GM21515 (cell line): ENCODE results near the gene FAM110A.
A peak's percentile ranks its signal among the peaks of the same experiment; 100 is the strongest.
"Not testable (repeated sequence)": the region's sequence is repeated elsewhere in the genome, so short reads cannot be mapped to it uniquely, and the experiment has no call there.

Experiments used
- ATAC-seq: cut with Tn5 transposase; IDR thresholded peaks from one replicate; pipeline ENCODE4 v1.9.1; 2021; ENCODE audit not compliant: unreplicated experiment

FAM110A gene

GRCh38 chr20:841568-842546 is 8.3 kb downstream of the FAM110A start:
- no peak for ATAC-seq

- no peak for ATAC-seq
These were observed 9.0 kb downstream of the FAM110A start for GRCh38 chr20:842547-842940.

GRCh38 chr20:843912-844311 is 10.4 kb downstream of the FAM110A start:
- no peak for ATAC-seq

- peak; percentile 95 for ATAC-seq
These were observed 11.1 kb downstream of the FAM110A start for GRCh38 chr20:844473-845225.

- no peak for ATAC-seq
These were observed 11.8 kb downstream of the FAM110A start for GRCh38 chr20:845226-845868.

- ATAC-seq = no peak
These were observed 12.7 kb downstream of the FAM110A start for GRCh38 chr20:845941-846893.

GRCh38 chr20:846894-847278 is 13.4 kb downstream of the FAM110A start:
- ATAC-seq = no peak

- ATAC-seq = no peak
These were observed 14.7 kb downstream of the FAM110A start for GRCh38 chr20:848193-848592.

- not testable (repeated sequence) for ATAC-seq
These were observed 15.2 kb downstream of the FAM110A start for GRCh38 chr20:848731-849130.

- no peak for ATAC-seq
These were observed 20.0 kb downstream of the FAM110A start for GRCh38 chr20:853406-853996.

- no peak for ATAC-seq
These were observed 21.1 kb downstream of the FAM110A start for GRCh38 chr20:854601-855000.

GRCh38 chr20:855466-856360 is 22.2 kb downstream of the FAM110A start:
- no peak for ATAC-seq

- ATAC-seq = no peak
These were observed 22.9 kb downstream of the FAM110A start for GRCh38 chr20:856361-856775.

GRCh38 chr20:858011-858410 is 24.5 kb downstream of the FAM110A start:
- no peak for ATAC-seq

- ATAC-seq = no peak
These were observed 26.3 kb downstream of the FAM110A start for GRCh38 chr20:859751-860231.

- no peak for ATAC-seq
These were observed 27.4 kb downstream of the FAM110A start for GRCh38 chr20:860891-861290.

- ATAC-seq = no peak
These were observed 31.9 kb downstream of the FAM110A start for GRCh38 chr20:865440-865839.

- ATAC-seq = no peak
These were observed 34.8 kb downstream of the FAM110A start for GRCh38 chr20:868279-868678.

- ATAC-seq = no peak
These were observed 36.1 kb downstream of the FAM110A start for GRCh38 chr20:869606-870005.
